AG10803 (cell line): ENCODE results near the gene HS3ST3A1.

Source experiments
- DNase-seq: peaks from one replicate; pipeline ENCODE4 v3.0.0; 2010; ENCODE audit warnings: low read depth
- H3K4me3 ChIP-seq: 2 replicates; pipeline ENCODE4 v1.5.1; 2011; ENCODE audit warnings: mild to moderate bottlenecking, low read length, control low read depth
- TF ChIP-seq, protein P1 (sequence below): conservative IDR thresholded peaks from 2 replicates; pipeline ENCODE4 v1.5.1; 2011; ENCODE audit warnings: mild to moderate bottlenecking, low read length, control low read depth, inconsistent platforms

Gene HS3ST3A1

DNA sequence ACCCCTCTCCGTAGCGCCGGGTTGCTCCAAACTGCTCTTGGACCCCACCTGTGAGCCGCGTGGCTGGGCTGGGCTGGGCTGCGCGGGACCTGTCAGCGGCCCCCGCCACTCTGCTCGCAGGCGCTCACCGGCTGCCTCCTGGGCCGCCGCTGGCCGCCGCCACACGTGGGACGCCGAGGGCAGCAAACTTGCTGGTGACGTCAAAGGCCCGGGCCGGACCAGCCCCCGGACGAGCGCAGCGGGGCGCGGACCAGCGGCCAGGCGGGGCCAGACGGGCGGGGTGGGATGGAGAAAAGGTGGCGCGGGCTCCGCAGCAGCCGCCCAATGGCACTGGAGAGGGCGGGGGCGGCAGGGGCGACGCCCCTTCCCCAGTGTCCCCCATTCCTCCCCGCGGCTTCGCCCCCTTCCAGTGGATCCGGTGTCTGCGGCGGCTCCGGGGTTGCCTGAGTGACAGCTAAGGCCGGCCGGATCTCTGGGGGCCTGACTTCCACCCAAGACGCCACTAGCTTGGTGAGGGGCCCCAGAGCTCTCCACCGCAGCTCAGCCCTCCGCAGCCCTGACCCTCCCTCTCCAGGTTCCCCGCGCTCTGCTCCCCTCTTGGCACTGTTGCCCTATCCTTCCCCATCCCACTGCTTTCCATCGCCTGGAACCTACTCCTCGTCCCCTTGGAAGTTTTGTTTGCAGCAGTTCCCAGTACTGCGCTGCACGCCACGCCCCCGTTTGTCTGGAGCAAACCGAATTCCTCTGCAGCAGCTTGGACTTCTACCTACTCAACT lies at the start of gene HS3ST3A1:
Gene HS3ST3A1, minus strand, starts transcription at position 154 of the 776 bp plus-strand sequence. CDS start 800 bp downstream, outside the sequence.
- TF ChIP-seq, protein P1, sequence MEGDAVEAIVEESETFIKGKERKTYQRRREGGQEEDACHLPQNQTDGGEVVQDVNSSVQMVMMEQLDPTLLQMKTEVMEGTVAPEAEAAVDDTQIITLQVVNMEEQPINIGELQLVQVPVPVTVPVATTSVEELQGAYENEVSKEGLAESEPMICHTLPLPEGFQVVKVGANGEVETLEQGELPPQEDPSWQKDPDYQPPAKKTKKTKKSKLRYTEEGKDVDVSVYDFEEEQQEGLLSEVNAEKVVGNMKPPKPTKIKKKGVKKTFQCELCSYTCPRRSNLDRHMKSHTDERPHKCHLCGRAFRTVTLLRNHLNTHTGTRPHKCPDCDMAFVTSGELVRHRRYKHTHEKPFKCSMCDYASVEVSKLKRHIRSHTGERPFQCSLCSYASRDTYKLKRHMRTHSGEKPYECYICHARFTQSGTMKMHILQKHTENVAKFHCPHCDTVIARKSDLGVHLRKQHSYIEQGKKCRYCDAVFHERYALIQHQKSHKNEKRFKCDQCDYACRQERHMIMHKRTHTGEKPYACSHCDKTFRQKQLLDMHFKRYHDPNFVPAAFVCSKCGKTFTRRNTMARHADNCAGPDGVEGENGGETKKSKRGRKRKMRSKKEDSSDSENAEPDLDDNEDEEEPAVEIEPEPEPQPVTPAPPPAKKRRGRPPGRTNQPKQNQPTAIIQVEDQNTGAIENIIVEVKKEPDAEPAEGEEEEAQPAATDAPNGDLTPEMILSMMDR: no peak
- peak within 1 kb of the TSS; percentile 87 for H3K4me3 ChIP-seq
- DNase-seq: peak; percentile 85

DNA sequence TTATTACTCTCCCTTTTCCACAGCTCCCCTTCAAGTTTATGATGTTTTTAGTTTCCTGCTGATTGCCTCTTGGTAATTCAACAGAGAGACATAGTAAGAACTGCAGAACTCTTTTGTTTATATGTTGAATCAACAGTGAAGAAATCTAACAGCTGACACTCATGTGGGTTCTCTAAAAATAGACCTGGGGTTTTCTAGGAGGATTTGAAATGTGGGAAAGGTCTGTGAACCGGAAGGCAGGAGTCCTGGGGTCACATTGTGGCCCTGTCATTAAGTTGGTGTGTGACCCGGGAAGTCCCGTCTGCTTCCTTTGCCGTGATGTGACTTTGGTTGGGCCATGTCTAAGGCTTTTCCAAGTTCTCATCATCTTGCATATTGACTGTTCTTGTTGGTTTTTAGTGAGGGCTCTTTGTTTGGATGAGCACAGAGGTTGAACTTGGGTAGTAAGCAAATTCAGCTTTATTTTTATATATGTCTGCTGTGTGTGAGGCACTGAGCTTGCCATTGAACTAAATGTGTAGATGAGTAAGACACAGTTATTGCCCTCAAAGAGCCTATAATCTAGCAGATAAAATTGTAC lies 48.5 kb upstream of the HS3ST3A1 start:
- DNase-seq: no peak
- TF ChIP-seq, protein P1: no peak
- H3K4me3 ChIP-seq: no peak overlapping the region

DNA sequence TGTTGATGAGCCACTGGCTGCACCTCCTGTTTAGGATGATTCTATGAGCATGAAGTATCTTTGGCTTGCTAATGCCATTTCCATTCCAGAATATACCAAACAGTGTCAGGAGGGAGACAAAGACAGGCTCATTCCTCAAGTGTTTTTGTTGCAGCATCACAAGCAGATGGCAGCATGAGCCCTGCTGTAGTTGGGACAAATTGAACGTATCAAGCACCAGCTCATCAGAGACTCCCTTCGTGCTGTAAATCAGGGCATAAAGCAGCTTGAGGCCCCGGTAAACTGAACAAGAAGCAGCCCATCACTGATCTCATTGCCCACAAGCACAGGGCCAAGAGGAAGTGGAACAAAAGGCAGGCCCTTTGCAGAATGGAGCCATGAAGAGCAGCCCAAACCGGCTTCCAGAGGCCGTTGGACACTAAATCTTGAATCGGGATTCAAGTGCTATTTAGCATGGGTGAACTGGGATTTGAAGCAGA lies 45.9 kb upstream of the HS3ST3A1 start:
- TF ChIP-seq, protein P1: peak; percentile 42
- DNase-seq: peak; percentile 77
- no peak overlapping the region for H3K4me3 ChIP-seq

DNA sequence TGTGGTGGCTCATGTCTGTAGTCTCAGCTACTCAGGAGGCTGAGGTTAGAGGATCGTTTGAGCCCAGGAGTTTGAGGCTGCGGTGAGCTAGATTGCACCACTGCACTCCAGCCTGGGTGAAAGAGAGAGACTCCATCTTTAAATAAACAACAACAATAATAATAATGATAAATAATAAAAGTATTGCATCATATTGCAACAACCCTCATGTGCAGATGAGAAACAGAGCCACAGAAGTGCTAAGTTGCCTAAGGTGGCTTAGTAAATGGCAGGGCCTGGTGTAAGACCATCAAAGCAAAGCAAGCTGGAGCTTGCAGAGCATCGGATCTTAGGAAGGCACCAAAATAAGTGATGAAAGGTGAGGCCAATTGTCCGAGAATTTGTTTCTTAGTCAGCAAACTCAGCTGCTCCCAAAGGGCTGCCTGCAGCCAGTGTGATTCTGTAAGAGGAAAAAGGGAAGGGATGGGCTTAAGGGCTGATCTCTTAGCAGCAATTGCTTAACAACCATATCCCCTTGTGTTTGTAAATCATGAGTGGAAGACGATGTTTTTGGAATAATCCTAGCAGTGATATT lies 45.3 kb upstream of the HS3ST3A1 start:
- no peak overlapping the region for H3K4me3 ChIP-seq
- DNase-seq: no peak
- TF ChIP-seq, protein P1: no peak

DNA sequence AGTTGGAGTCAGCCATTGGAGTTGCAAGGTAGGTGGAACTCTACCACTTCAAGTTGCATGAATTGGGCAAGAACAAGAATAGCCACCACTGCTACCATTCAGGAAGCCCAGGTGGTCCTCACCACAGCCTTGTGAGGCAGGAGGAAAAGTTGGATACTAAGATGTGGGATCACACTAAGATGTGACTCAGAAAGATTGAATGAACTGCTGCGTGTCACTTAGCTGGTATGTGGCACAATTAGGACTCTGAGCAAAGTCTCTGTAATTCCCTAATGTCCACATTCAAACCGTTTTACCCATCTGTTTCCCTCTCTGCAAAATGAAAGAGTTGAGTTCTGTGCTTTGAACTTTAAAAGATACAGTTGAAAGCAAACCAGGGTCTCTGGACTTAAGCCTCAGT lies 44.7 kb upstream of the HS3ST3A1 start:
- TF ChIP-seq, protein P1: no peak
- DNase-seq: peak; percentile 68
- H3K4me3 ChIP-seq: no peak overlapping the region

DNA sequence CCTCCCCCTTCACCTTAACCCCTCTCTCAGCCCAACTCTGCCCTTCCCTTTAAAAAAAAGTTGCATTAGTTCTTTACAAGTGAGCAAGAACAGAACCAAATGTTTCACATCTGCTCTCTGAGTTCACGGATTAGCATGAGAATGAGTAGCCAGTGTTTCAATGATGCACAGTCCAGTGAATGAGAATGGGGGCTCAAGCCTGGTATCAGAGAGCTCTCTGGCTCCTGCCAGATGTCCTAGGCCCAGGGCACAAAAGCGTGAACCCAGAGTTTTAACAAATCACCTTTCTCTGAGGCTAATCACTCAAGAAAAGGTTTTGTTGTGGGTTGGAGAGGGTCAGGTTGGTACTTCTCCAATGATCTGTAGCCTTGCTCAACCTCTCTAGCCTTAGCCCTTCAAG lies 41.5 kb upstream of the HS3ST3A1 start:
- DNase-seq: no peak
- H3K4me3 ChIP-seq: no peak overlapping the region
- TF ChIP-seq, protein P1: no peak

DNA sequence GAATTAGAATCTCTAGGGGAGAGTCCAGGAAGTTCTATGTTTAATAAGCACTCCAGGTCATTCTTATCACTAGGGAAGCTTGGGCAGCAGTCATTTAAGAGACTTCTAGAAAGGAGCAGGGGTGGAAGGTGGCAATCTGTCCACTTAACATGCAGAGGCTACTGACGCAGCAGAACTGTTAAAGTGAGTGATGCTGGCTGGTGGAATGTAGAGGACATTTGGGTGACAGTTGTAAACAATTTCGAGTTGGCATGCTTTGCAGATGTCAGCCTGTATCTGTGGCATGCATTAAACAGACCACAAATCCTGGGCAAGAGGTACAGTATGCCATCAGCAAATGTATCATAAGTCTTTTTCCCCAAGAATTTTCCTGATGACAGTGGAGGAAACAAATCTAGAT lies 40.5 kb upstream of the HS3ST3A1 start:
- TF ChIP-seq, protein P1: no peak
- H3K4me3 ChIP-seq: no peak overlapping the region
- DNase-seq: peak; percentile 57
